Vagina (tissue), 2 donors: ENCODE data around the gene ASTN2. TPM values are rescaled to one million over a fixed set of nuclear protein-coding genes. Genes with fewer than 3 reads are reported as not detected.

Source experiments
- DNase-seq, 2 donors: peaks; one replicate each; pipeline ENCODE4 v3.0.0-alpha.2; 2017; ENCODE audit errors: extremely low spot score in 2 of 2
- H3K27ac ChIP-seq: fragments of 200-600 bp; sonication (generic); one replicate; pipeline ENCODE4 v1.5.1; 2019
- H3K27me3 ChIP-seq: fragments of 200-600 bp; sonication (generic); one replicate; pipeline ENCODE4 v1.5.1; 2019
- H3K36me3 ChIP-seq, 2 donors: fragments of 200-600 bp; sonication (generic); one replicate each; pipeline ENCODE4 v1.5.1; 2017 to 2019
- H3K4me1 ChIP-seq: fragments of 200-600 bp; sonication (generic); one replicate; pipeline ENCODE4 v1.5.1; 2019
- H3K4me3 ChIP-seq, 2 donors: fragments of 200-600 bp; sonication (generic); 1 replicate in 1 of 2; 2 replicates in 1 of 2; pipeline ENCODE4 v1.5.1; 2016 to 2019
- H3K9me3 ChIP-seq: fragments of 200-600 bp; sonication (generic); one replicate; pipeline ENCODE4 v1.5.1; 2019
- CTCF ChIP-seq, 3 experiments: fragments of 450-650 bp in 2 of 3; fragments of 200-600 bp in 1 of 3; sonication (generic) in 1 of 3; IDR thresholded peaks; one replicate each; pipeline ENCODE4 v1.5.1; 2017 to 2019; ENCODE audit warnings: antibody characterized with exemption in 3 of 3, mild to moderate bottlenecking in 2 of 3, moderate library complexity in 2 of 3
- POLR2A ChIP-seq, 2 donors: fragments of 450-650 bp; IDR thresholded peaks; one replicate each; pipeline ENCODE4 v1.6.1; 2017; ENCODE audit warnings: antibody characterized with exemption in 2 of 2, mild to moderate bottlenecking in 2 of 2, moderate library complexity in 2 of 2
- POLR2AphosphoS5 ChIP-seq, 2 donors: sonication (generic); formaldehyde crosslinking; IDR thresholded peaks; one replicate each; pipeline ENCODE4 v1.9.0; 2017; ENCODE audit warnings: antibody characterized with exemption in 2 of 2, mild to moderate bottlenecking in 2 of 2, low read depth in 1 of 2; ENCODE audit not compliant: insufficient read depth in 1 of 2
- intact Hi-C: fragments of 100-400 bp; cut with DNase I; formaldehyde crosslinking; loops from one replicate; pipeline ENCODE4 v1.15.1; 2023
- total RNA-seq: library from RNA; depleted of rRNA; stranded (reverse); fragments of >200 nt; gene quantifications from one replicate; pipeline ENCODE4 v1.2.3, GENCODE V29; 2016

ASTN2 gene
- total RNA-seq, 1 donor from 2014 or later, result 4.4 TPM

GRCh38 chr9:117296453-117296852, 118.4 kb downstream of the ASTN2 start:
- no peak overlapping the region for H3K4me3 ChIP-seq
- no peak overlapping the region for H3K27ac ChIP-seq
- intact Hi-C loops, result loop anchor here (10.0 kb wide), 1 partner anchor 142 kb away; no protein-coding TSS in a partner anchor
- no peak for TF ChIP-seq CTCF (IDR thresholded peaks at IDR 0.05)
- TF ChIP-seq POLR2A (IDR thresholded peaks at IDR 0.05), result no peak
- no peak for TF ChIP-seq POLR2AphosphoS5 (IDR thresholded peaks at IDR 0.05; ENCODE audit: insufficient read depth in 1 of 2, low read depth in 1 of 2)
- no peaks in the 10 kb centered on the region for H3K27me3 ChIP-seq
- H3K4me1 ChIP-seq, result no peaks in the 10 kb centered on the region
- no peak for DNase-seq
- no peaks in the 10 kb centered on the region for H3K9me3 ChIP-seq
- H3K36me3 ChIP-seq, result no peaks in the 10 kb centered on the region

GRCh38 chr9:117293206-117294114, 121.4 kb downstream of the ASTN2 start:
- no peak overlapping the region for H3K4me3 ChIP-seq
- no peak overlapping the region for H3K27ac ChIP-seq
- H3K4me1 ChIP-seq, result no peaks in the 10 kb centered on the region
- H3K36me3 ChIP-seq, result no peaks in the 10 kb centered on the region
- DNase-seq, result no peak
- H3K27me3 ChIP-seq, result no peaks in the 10 kb centered on the region
- TF ChIP-seq CTCF (IDR thresholded peaks at IDR 0.05), result no peak
- TF ChIP-seq POLR2A (IDR thresholded peaks at IDR 0.05), result no peak
- TF ChIP-seq POLR2AphosphoS5 (IDR thresholded peaks at IDR 0.05; ENCODE audit: insufficient read depth in 1 of 2, low read depth in 1 of 2), result no peak
- intact Hi-C loops, result loop anchor here (10.0 kb wide), 1 partner anchor 139 kb away; no protein-coding TSS in a partner anchor
- no peaks in the 10 kb centered on the region for H3K9me3 ChIP-seq

GRCh38 chr9:117290856-117291622, 123.8 kb downstream of the ASTN2 start:
- intact Hi-C loops, result loop anchor here (10.0 kb wide), 1 partner anchor 136 kb away; no protein-coding TSS in a partner anchor
- no peak overlapping the region for H3K27ac ChIP-seq
- TF ChIP-seq POLR2AphosphoS5 (IDR thresholded peaks at IDR 0.05; ENCODE audit: insufficient read depth in 1 of 2, low read depth in 1 of 2) (no peak), CTCF (IDR thresholded peaks at IDR 0.05) (no peak)
- no peaks in the 10 kb centered on the region for H3K36me3 ChIP-seq
- H3K27me3 ChIP-seq, result no peaks in the 10 kb centered on the region
- H3K9me3 ChIP-seq, result no peaks in the 10 kb centered on the region
- DNase-seq, result no peak
- H3K4me1 ChIP-seq, result no peaks in the 10 kb centered on the region
- no peak overlapping the region for H3K4me3 ChIP-seq

GRCh38 chr9:117290306-117290840, 124.5 kb downstream of the ASTN2 start:
- Histone ChIP-seq H3K36me3 (no peaks in the 10 kb centered on the region), H3K4me3 (no peak overlapping the region), H3K27ac (no peak overlapping the region), H3K4me1 (no peaks in the 10 kb centered on the region), H3K9me3 (no peaks in the 10 kb centered on the region), H3K27me3 (no peaks in the 10 kb centered on the region)
- TF ChIP-seq POLR2AphosphoS5 (IDR thresholded peaks at IDR 0.05; ENCODE audit: insufficient read depth in 1 of 2, low read depth in 1 of 2) (no peak), POLR2A (IDR thresholded peaks at IDR 0.05) (no peak), CTCF (IDR thresholded peaks at IDR 0.05) (no peak)
- intact Hi-C loops, result loop anchor here (10.0 kb wide), 1 partner anchor 136 kb away; no protein-coding TSS in a partner anchor
- no peak for DNase-seq
